HUDEP-2 (cell line): Measurements from ENCODE around the gene DACT1.

Experiments used
- DNase-seq, 76 experiments: peaks; one replicate each; lab custom pipeline; 2025; ENCODE audit not compliant: unreplicated experiment in 76 of 76; lab: John Stamatoyannopoulos, UW

The DACT1 gene

DNA sequence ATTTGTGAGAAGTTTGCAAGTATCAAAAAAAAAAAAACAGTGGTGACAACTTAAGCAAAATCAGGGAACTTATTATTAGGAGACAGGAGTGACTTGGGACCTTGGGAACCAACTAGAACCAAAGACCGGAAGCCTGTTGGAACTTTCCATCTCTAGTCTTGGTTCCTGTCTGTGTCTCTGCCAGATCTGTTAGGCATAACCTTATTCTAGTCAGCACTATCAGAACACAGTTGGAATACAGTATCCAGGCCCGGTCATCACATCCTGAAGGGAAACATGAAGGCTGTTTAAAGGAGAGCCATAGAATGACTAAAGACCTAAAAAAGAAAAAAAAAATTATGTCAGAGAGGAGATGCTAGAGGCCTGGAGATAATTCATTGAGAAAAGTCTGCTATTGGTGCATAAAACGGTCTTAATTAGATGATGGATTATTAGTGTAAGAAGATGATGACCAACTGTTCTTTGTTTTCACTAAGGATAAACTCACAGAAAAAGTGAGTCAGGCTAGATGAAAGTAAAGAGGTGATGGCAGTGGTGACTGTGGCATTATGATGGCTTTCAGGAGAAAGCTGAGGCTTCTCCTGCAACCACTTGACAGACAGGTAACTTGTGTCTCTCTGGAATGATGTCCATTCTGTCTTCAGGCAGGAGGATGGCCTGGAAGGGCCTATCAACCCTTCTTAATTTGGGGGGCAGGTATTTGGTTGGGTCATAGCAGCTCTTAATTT is 28.2 kb downstream of the DACT1 start:
- DNase-seq = no peak

DNA sequence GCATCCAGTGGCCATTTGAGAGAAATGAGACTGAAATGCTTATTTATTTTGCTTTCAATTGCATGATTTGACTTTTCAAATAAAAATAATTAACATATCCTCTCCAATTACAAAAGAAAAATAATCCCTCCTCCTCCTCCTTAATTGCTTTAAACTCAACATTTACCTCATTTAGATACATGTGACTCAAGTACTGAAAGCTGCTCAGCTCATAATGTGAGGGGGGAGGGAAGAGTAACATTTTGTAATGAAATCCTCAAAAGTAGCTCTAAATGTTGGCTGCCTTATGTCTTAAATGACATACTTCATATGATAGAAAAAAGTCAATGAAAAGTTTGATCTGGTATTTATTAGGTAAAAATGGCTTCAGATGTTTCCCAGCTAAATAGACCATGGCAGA is 29.0 kb downstream of the DACT1 start:
- no peak for DNase-seq

DNA sequence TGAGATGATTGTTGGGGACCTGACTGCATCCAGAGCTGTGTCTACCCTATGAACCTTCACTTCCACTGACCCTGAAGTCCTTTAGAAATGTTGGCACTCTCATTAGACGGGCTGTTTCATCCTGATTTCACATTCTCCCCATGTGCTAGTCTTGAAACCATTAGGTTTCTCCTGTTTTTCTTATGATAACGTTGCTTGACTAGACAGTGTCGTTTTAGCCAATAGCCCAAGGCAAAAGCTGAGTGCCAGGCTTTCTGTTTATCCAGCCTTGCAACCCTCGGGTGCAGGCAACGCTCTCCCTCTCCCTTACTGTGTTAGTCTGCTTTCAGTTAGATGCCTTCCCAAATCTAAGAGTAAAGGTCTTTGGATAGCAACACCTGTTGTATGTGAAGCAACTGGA is 30.1 kb downstream of the DACT1 start:
- no peak for DNase-seq

DNA sequence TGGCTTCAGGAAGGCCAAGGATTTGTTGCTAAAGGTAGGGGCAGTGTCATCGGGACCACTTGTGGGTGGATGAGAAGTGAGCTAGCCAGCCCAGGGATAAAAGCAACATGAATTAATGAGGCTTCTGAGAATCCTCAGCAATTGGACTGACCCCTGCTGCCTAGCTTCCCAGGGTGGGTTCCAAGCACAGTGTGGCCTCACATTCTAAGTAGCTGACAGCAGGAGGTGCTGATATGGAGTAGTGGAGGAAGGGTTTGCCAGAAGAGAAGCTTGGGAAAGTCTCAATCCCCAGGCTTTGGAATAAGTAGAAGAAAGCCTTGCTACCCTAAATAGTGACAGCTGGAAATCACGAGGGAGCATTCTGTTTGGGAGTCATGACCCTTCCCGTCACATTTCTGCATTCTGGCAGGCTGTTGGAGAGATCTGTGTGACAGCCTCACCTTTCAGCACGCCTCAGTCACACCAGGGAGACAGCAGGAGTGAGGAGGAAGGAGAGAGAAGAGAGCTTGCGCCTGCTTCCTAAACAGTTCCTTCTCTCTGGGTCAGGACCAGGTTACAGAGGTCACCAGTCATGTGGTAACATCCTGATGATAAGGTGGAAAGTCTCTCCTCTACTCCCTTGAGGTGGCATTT is 31.2 kb downstream of the DACT1 start:
- DNase-seq = no peak

DNA sequence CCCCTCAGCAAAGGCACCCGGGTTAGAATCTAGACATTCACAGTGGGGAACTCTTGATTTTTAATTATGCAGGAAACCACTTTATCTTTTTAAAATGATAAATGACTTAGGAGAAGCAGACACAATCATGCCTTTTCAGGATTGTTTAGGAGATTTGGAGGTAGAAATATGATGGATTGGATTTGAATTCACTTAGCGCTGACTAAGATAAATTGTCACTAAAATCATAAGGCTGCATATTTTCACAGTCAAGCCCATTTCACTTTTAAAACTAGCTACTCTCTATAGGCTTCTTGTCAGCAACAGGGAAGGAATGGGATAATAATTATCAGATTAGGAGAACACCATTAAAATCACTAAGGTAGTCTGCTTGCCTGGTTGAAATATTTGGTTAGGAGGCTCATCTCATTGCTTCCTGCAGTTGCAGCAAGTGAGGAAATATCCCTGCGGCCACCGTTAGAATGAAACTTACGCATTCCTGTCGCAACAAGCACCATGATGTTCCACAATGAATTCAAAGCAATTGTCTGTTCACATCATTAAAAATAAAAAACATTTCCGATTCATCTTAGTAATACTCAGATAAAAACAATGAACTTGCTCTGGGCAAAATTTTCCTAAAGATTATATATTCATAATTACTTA is 31.9 kb downstream of the DACT1 start:
- DNase-seq = no peak

DNA sequence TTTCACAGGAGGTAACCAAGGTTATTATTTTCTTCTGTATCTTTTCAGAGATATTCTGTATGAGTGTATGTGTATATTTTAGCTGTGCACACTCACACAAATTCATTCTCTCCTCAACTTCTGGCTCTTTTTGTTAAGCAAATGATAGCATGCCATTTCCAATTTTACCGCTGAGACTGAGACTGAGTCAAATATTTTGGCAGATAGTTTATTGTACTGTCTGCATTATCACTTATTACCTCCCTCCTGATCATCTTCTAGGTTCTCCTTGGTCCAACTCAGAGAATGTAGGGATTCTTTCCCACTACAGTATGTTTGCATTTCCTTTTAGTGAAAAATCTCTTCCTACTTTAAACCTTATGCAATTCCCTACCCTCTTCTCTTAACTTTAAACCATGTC is 33.3 kb downstream of the DACT1 start:
- no peak for DNase-seq

DNA sequence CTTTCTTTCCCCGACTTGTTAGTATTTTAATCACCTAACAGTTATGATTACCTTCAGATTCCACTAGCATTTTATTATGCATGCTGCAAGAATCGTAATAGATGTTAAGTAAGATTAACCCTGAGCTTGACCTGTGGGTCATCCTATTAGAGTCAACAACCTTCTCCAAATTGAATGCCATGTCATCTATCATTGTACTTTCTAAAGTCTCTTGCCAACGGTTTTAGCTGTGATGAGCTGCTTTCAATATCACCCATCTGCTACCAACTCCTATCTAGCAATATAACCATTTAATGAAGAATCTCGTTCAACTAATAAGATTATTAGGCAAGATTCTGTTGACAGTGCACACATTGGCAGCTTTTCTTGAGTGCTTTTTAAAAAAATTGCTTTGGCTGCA is 33.7 kb downstream of the DACT1 start:
- DNase-seq = no peak

DNA sequence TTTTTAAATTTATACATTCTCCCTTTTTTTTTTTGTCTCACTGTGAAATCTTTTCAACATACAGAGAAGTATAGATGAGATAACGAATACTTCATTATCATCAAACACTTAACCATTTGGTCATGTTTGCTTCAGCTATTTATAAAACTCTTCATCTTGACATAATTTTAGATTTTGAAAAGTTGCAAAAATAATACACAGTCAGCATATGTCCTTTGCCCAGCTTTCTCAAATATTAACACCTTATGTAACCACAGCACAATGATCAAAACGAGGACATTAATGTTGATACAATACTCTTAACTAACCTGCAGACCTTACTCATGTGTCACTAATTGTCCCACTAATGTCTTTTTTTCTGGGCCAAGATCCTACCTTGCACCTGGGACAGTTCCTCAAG is 36.0 kb downstream of the DACT1 start:
- no peak for DNase-seq

DNA sequence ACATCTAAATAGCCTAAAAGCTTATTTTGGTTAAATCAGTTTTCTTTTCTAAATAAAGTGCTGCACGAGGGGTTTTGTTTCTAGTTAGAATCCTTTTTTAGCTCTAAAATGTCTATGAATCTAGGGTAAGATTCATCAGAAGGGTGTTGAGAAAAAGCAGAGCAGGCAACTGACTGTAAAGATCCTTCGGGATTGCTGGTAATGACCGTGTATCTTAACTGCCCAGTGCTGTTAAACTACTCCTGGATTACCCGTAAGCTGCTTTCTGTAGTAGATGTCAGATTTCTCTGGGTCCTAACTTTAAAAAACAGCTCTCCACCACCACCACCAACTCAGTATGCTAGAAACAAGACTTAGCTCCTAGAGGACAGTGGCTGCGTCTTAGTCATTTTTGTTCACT is 39.2 kb downstream of the DACT1 start:
- no peak for DNase-seq

DNA sequence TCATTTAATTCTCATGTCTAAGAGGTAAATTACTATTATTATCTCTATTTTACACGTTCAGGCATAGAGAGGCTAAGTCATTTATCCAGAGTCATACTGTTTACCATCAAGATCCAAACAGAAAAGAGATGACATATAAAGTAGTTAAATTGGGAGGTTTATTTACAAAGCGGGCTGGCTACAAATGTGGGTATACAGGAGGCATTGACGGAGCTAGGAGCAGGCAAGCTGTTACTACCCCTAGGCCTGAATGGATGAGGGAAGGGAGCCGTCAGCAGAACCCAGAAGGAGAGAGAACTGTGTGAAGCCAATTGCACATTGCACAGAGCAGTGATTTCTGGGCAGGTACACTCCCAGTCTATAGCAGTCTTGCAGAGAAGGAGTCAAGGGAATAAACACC is 39.8 kb downstream of the DACT1 start:
- DNase-seq = no peak

DNA sequence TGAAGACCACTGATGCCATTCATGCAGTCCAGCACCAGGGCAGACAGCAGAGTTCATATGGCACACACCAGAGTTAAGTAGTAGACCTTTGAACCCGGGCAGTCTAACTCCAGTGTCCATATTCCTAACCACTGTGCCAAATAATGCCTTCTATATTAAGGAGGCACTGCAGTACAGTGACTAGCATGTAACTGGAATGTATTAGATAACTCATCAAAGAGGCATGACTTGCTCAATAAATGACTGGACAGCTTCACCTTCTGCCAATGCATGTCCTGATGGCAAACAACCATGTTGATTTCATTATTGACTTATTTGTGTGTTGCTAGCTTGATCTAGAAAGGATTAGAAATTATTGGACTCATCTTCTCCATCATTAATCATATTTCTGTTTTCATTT is 40.2 kb downstream of the DACT1 start:
- DNase-seq = no peak

DNA sequence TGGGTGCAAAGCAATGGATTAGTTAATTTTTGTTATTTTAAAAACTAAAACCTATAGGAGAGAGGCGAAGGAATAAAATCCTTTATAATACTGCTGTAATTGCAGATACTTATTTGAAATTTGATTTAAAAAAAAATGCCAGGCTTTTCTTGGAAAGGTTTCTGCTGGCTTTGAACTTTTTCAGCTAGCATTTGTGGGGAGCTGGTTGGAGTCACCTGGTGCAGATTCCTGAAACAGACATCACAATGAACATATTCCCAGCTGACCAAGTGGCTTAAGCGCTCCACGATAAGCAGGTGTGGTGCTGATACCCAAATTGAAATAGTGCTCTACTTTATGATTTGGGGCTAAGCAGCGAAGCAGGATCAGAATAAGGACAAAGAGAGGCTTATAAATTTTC is 42.9 kb downstream of the DACT1 start:
- DNase-seq = no peak

DNA sequence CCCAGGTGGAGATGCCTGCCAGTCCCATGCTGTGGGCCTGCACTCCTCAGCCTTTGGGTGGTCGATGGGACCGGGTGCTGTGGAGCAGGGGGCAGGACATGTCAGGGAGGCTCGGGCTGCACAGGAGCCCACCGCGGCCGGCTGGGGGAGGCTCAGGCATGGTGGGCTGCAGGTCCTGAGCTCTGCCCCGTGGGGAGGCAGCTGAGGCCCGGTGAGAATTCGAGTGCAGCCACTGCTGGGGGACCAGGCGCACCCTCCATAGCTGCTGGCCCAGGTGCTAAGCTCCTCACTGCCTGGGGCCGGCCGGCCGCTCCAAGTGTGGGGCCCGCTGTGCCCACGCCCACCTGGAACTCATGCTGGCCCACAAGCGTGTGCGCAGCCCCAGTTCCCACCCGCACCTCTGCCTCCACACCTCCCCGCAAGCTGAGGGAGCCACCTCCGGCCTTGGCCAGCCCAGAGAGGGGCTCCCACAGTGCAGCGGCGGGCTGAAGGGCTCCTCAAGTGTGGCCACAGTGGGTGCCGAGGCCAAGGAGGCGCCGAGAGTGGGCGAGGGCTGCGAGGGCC is 49.6 kb downstream of the DACT1 start:
- DNase-seq = no peak

DNA sequence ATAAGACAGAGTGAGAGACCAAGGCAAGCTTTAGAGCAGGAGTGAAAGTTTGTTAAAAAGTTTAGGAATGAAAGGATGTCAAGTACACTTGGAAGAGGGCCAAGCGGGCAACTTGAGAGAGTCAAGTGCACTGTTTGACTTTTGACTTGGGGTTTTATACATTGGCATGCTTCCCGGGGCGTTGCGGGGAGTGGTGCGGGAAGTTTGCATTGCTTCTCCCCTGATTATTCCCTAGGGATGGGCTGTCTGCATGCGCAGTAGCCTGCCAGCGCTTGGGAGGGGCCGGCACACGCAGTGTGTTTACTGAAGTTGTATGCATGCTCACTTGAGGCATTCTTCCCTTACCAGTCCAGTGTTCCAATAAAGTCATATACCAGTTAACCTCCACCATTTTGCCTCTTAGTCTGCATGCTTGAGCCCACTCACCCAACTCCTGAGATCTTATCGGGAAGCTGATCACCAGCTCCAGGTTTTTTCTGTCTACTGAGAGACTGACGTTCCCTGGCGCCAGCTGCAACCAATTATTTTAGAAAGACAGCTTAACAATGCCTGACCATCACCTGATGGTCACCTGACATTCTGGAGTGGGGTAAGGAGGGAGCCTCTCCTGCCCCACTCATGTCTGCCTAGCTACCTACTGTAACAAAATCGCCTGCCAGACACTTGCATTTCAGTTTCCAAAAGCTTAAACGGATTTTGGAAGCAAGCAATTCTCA is 53.2 kb downstream of the DACT1 start:
- no peak for DNase-seq

DNA sequence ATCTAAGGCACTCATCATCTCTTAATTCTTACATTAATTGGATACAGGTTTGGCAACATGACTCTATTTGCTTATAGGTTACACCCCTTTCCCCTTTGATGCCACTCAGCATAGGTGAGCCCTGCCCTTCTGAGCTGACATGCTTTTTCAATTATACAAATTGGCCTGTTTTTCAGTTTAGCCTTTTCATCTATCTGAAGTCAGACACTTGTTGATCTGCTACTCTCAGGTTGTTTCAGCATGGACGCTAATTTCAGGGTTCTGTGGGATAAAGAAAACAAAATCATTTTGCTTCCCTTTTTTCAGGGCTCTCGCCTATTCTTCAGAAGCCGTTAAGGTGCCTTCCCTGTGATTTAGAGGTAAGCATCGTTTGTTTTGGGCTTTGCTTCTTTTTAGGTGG is 55.3 kb downstream of the DACT1 start:
- DNase-seq = no peak

DNA sequence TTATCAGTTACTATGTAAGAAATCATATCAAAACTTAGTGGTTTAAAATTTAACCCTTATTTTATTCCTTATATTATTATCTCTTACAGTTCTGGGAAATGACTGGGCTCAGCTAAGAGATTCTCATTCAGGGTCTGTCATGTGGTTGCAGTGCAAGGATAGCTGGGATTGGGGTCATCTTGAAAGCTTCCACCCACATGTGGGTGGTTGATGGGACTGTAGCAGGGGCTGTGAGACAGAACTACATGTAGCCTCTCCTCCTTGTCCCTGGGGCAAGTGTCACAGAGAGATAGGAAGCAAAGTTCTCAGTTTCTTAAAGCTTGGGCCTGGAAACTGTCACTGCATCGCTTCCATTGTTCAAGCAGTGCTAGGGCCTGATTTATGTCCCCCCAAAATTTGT is 57.8 kb downstream of the DACT1 start:
- DNase-seq = no peak

DNA sequence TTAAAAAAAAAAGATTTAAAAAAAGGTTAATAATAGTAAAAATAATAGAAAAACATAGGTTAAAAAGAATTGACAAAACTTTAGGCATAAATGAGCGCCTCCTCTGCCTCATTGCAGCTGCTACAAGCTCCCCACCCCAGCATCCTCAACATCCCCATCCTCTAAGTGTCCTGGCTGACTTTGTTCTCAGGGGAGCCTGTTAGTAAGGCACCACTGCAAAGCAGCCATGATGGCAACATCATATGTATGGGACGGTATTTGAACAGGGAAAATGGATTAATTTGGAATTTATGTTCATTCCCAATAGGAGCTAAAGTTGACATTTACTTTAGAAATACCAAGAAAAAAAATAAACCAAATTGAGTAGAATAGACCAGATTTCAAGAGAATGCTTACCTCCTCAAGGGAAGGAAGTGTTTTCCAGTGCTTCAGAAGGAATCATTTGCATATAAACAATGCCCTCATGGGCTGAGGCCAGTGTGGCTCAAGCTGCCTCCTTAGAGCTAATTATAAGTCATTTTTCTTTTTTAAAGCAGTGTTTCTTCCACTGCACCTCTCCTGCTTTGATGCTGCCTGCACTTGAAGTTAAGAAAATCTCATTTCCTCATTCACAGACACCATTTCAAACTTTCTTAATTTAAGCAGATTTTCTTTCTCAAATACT is 59.6 kb downstream of the DACT1 start:
- DNase-seq = no peak
